PC-9 (cell line): ENCODE measurements around the gene THAP12.

ENCODE experiments used
- EZH2 ChIP-seq: fragments of 200-600 bp; sonication (generic); IDR thresholded peaks from 2 replicates; pipeline ENCODE4 v1.8.0; 2017; ENCODE audit warnings: antibody characterized with exemption, low read depth
- TF ChIP-seq, protein P1 (sequence below): fragments of 200-600 bp; sonication (generic); conservative IDR thresholded peaks from 2 replicates; pipeline ENCODE4 v1.6.1; 2017; ENCODE audit warnings: mixed run types, antibody characterized with exemption, mild to moderate bottlenecking, moderate library complexity

DNA sequence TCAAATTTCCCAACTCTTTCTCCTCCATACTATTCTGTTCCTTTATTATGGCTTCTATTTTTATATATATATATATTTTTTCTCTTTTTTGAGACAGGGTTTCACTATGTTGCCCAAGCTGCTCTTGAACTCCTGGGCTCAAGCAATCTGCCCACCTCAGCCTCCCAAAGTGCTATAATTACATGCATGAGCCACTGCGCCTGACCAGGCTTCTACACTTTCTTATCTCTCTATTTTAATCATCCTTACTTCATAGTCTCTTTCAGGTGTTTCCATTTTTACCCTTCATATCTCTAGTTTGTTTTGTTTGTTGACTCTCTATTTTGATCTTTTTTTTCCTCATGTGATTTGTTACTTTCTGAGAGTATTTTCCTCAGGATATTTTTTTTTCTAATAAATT is 20.0 kb upstream of the THAP12 start:
- TF ChIP-seq, protein P1, sequence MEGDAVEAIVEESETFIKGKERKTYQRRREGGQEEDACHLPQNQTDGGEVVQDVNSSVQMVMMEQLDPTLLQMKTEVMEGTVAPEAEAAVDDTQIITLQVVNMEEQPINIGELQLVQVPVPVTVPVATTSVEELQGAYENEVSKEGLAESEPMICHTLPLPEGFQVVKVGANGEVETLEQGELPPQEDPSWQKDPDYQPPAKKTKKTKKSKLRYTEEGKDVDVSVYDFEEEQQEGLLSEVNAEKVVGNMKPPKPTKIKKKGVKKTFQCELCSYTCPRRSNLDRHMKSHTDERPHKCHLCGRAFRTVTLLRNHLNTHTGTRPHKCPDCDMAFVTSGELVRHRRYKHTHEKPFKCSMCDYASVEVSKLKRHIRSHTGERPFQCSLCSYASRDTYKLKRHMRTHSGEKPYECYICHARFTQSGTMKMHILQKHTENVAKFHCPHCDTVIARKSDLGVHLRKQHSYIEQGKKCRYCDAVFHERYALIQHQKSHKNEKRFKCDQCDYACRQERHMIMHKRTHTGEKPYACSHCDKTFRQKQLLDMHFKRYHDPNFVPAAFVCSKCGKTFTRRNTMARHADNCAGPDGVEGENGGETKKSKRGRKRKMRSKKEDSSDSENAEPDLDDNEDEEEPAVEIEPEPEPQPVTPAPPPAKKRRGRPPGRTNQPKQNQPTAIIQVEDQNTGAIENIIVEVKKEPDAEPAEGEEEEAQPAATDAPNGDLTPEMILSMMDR = no peak
- TF ChIP-seq EZH2 = no peak
